ENCODE results near the gene AMD1. TPM values are rescaled to one million over a fixed set of nuclear protein-coding genes. Genes with fewer than 3 reads are reported as not detected.

The AMD1 gene
- total and polyA plus RNA-seq, 4 experiments from 2014 or later: 53.6 to 63.8 (median 62.7) TPM

DNA sequence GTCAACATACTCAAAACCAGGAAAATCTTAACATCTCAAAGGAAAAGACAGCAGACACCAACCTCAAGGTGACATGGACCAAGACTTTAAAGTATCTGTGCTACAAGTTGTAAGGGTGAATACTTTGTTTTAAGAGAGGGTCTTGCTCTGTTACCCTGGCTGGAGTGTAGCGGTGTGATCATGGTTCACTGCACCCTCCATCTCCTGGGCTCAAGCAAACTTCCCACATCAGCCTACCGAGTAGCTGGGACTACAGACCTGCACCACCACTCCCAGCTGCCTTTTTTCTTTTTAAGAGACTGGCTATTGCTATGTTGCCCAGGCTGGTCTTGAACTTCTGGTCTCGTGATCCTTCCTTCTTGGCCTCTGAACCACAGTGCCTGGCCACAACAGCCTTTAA, 9.7 kb downstream of the AMD1 start:
- no peaks in the 10 kb centered on the region for H3K9me3 Mint-ChIP-seq
- peak overlapping the region in 6 of 8 donors; percentile 3 to 61 (median 30) for H3K4me3 Mint-ChIP-seq
- H3K4me1 Mint-ChIP-seq: peaks cover 58 to 88% (median 73%) of the 10 kb centered on the region in 4 donors

DNA sequence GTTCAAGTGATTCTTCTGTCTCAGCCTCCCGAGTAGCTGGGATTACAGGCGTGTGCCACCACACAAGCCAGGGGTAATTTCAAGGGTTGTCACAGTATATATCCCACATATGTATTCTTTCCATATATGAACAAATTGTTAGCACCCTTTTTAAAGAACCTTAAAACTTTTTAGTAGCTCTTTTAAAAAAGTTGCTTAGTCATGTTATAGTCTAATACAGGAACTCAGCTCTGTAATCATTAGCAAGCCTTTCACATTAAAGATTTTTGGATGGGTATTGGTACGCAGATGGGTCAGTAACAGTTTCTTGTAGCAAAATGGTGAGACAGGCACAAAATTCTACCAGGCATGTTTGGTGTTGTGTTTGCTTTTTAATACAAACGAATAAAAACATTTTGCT, 10.9 kb downstream of the AMD1 start:
- Mint-ChIP-seq H3K4me3 (peak overlapping the region in 5 of 8 donors; percentile 20 to 60 (median 50)), H3K27ac (peak overlapping the region in 5 of 7 donors; percentile 22 to 74 (median 51)), H3K9me3 (no peaks in the 10 kb centered on the region), H3K27me3 (no peaks in the 10 kb centered on the region), H3K36me3 (peaks cover 11 to 26% of the 10 kb centered on the region in 2 donors), H3K4me1 (peaks cover 48 to 83% (median 66%) of the 10 kb centered on the region in 4 donors)
- POLR2A ChIA-PET (ENCODE audit: partially characterized antibody): interaction anchor here (1.2 to 4.2 kb wide), 2 partner anchors 11 to 70 kb away, joined by 3 to 43 read pairs; partner anchors contain the start of genes AMD1 and CDK19
- H3K36me3 ChIP-seq (ENCODE audit: insufficient read depth, low read length): peaks cover 3% of the 10 kb centered on the region
- peaks cover 77% of the 10 kb centered on the region for H3K4me1 ChIP-seq (ENCODE audit: insufficient read depth, low read length)
- H3K27ac ChIP-seq (ENCODE audit: low read depth, low read length): no peak overlapping the region
- H3K9me3 ChIP-seq (ENCODE audit: control insufficient read depth in 1 of 2, low read length in 2 of 2): no peaks in the 10 kb centered on the region
- H3K4me3 ChIP-seq (ENCODE audit: low read length in 2 of 2): no peak overlapping the region
- CTCF ChIA-PET (ENCODE audit: partially characterized antibody): interaction anchor here (0.7 to 1.7 kb wide), 4 partner anchors 9 to 204 kb away, joined by 3 to 9 read pairs (median 3); no protein-coding TSS in a partner anchor
- H3K27me3 ChIP-seq (ENCODE audit: insufficient read depth, low read length): no peaks in the 10 kb centered on the region
- intact Hi-C loops (cut with micrococcal nuclease): no loop called here
- no peak for DNase-seq

More for the DNA sequence above, 9.7 kb downstream of the AMD1 start:
- POLR2A ChIA-PET (ENCODE audit: partially characterized antibody): interaction anchor here (4.2 kb wide), 1 partner anchor 10 kb away, joined by 43 read pairs; the partner anchor contains the start of gene AMD1
- H3K4me3 ChIP-seq (ENCODE audit: low read length in 2 of 2): no peak overlapping the region
- intact Hi-C loops (cut with micrococcal nuclease): no loop called here
- H3K27ac ChIP-seq (ENCODE audit: low read depth, low read length): no peak overlapping the region
- no peaks in the 10 kb centered on the region for H3K27me3 Mint-ChIP-seq
- H3K4me1 ChIP-seq (ENCODE audit: insufficient read depth, low read length): peaks cover 84% of the 10 kb centered on the region
- no peaks in the 10 kb centered on the region for H3K27me3 ChIP-seq (ENCODE audit: insufficient read depth, low read length)
- no peaks in the 10 kb centered on the region for H3K36me3 ChIP-seq (ENCODE audit: insufficient read depth, low read length)
- CTCF ChIA-PET (ENCODE audit: partially characterized antibody): interaction anchor here (1.7 kb wide), 1 partner anchor 203 kb away, joined by 9 read pairs; no protein-coding TSS in a partner anchor
- DNase-seq: no peak
- no peaks in the 10 kb centered on the region for H3K9me3 ChIP-seq (ENCODE audit: control insufficient read depth in 1 of 2, low read length in 2 of 2)
- H3K27ac Mint-ChIP-seq: peak overlapping the region in 5 of 7 donors; percentile 5 to 63 (median 39)
- peaks cover 5 to 17% of the 10 kb centered on the region in 2 donors for H3K36me3 Mint-ChIP-seq

DNA sequence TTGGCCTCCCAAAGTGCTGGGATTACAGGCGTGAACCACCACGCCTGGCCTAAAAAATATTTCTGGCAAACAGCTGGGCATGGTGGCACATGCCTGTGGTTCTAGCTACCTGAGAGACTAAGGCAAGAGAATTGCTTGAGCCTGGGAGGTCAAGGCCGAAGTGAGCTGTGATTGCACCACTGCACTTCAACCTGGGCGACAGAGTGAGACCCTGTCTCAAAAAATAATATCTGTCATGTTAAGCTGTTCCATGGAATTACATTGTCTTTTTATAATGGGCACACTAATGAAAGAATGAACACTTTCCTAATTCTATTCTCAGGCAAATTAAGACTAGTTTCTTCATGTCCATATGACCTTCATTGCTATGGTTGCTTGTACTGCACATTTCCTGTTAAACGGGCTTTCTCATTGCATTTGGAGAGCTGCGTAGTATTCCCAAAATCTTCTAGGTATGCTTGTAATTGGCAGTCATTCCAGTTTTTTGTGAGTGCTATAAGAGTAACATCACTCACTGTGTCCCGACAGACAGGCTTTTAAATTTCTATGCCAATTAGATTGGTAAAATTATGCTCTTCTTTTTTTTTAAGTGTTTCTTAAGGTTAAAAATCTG, 12.1 kb downstream of the AMD1 start:
- Mint-ChIP-seq H3K9me3 (no peaks in the 10 kb centered on the region), H3K4me3 (peak overlapping the region in 6 of 8 donors; percentile 7 to 59 (median 26)), H3K4me1 (peaks cover 44 to 72% (median 58%) of the 10 kb centered on the region in 4 donors), H3K27ac (peak overlapping the region in 3 of 7 donors; percentile 57 to 72 (median 57)), H3K36me3 (peaks cover 18 to 36% of the 10 kb centered on the region in 2 donors), H3K27me3 (no peaks in the 10 kb centered on the region)
- ChIA-PET CTCF (ENCODE audit: partially characterized antibody) (interaction anchor here (1.3 to 2.1 kb wide), 4 partner anchors 7 to 204 kb away, joined by 3 to 8 read pairs (median 5); partner anchors contain the start of gene AMD1), POLR2A (ENCODE audit: partially characterized antibody) (interaction anchor here (1.2 to 4.2 kb wide), 3 partner anchors 12 to 72 kb away, joined by 4 to 43 read pairs (median 4); partner anchors contain the start of genes AMD1, CDK19 and GTF3C6)
- intact Hi-C loops (cut with micrococcal nuclease): no loop called here
- no peak for DNase-seq
- Histone ChIP-seq H3K27ac (ENCODE audit: low read depth, low read length) (no peak overlapping the region), H3K9me3 (ENCODE audit: control insufficient read depth in 1 of 2, low read length in 2 of 2) (no peaks in the 10 kb centered on the region), H3K4me3 (ENCODE audit: low read length in 2 of 2) (no peak overlapping the region), H3K36me3 (ENCODE audit: insufficient read depth, low read length) (peaks cover 6% of the 10 kb centered on the region), H3K4me1 (ENCODE audit: insufficient read depth, low read length) (peaks cover 66% of the 10 kb centered on the region), H3K27me3 (ENCODE audit: insufficient read depth, low read length) (no peaks in the 10 kb centered on the region)

DNA sequence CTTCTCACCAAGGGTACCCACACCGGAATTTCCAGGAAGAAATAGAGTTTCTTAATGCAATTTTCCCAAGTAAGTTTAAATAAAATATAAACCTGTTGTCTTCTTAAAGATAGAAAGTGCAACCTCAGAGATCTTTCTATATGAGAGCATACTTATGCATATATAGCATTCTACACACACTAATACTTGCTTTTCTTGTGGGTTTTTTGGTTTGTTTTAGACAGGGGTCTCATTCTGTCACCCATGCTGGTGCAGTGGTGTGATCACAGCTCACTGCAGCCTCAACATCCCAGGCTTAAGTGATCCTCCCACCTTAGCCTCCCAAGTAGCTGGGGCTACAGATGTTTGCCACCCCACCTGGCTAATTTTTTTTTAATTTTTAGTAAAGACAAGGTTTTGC, 15.7 kb downstream of the AMD1 start:
- H3K27me3 Mint-ChIP-seq: no peaks in the 10 kb centered on the region
- H3K4me3 Mint-ChIP-seq: no peak overlapping the region
- Histone ChIP-seq H3K27me3 (ENCODE audit: insufficient read depth, low read length) (no peaks in the 10 kb centered on the region), H3K9me3 (ENCODE audit: control insufficient read depth in 1 of 2, low read length in 2 of 2) (no peaks in the 10 kb centered on the region), H3K27ac (ENCODE audit: low read depth, low read length) (no peak overlapping the region), H3K36me3 (ENCODE audit: insufficient read depth, low read length) (peaks cover 30% of the 10 kb centered on the region), H3K4me3 (ENCODE audit: low read length in 2 of 2) (no peak overlapping the region), H3K4me1 (ENCODE audit: insufficient read depth, low read length) (peaks cover 30% of the 10 kb centered on the region)
- intact Hi-C loops (cut with micrococcal nuclease): no loop called here
- peaks cover 20 to 36% (median 28%) of the 10 kb centered on the region in 4 donors for H3K4me1 Mint-ChIP-seq
- no peak for DNase-seq
- no peak overlapping the region for H3K27ac Mint-ChIP-seq
- POLR2A ChIA-PET (ENCODE audit: partially characterized antibody): interaction anchor here (1.2 to 2.6 kb wide), 3 partner anchors 12 to 16 kb away, joined by 3 to 10 read pairs (median 4); partner anchors contain the start of gene AMD1
- CTCF ChIA-PET (ENCODE audit: partially characterized antibody): interaction anchor here (0.8 to 2.4 kb wide), 4 partner anchors 11 to 208 kb away, joined by 3 to 13 read pairs (median 5); no protein-coding TSS in a partner anchor
- no peaks in the 10 kb centered on the region for H3K9me3 Mint-ChIP-seq
- peaks cover 46 to 65% of the 10 kb centered on the region in 2 donors for H3K36me3 Mint-ChIP-seq

DNA sequence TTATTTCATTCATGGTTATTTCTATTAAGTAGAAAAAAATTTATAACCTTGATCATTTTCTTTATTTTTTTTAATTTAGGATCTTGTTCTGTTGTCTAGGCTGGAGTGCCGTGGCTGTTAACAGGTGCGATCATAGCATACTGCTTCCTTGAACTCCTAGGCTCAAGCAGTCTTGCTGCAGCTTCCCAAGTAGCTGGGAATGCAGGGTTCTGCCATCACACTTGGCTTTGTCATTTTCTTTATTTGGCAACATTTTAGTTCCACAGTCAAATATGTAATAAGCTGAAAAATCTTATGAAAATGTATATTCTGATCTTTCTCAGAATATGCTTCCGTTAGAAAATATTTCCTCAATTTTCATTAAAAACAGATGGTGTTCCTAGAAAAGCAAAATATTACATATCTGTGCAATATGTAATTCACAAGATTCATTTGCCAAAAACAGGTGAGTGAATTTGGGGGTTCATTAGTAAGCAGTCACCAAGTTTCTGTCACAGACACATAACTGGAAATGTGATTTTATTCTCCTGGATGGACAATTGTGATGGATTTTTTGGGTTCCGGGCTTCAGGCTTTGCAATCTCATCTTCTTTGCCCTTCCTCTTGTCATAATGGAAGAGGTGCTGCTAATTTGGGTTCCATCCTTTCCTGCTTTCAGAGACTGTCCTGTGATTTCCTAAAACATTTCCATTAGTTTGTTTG, 21.5 kb downstream of the AMD1 start:
- Mint-ChIP-seq H3K4me3 (no peak overlapping the region), H3K27ac (no peak overlapping the region), H3K4me1 (peaks cover 0 to 4% (median 3%) of the 10 kb centered on the region in 4 donors), H3K9me3 (peaks cover 0 to 2% (median 0%) of the 10 kb centered on the region in 8 donors), H3K36me3 (peaks cover 57 to 73% of the 10 kb centered on the region in 2 donors), H3K27me3 (no peaks in the 10 kb centered on the region)
- Histone ChIP-seq H3K9me3 (ENCODE audit: control insufficient read depth in 1 of 2, low read length in 2 of 2) (no peaks in the 10 kb centered on the region), H3K27me3 (ENCODE audit: insufficient read depth, low read length) (no peaks in the 10 kb centered on the region), H3K4me3 (ENCODE audit: low read length in 2 of 2) (no peak overlapping the region), H3K4me1 (ENCODE audit: insufficient read depth, low read length) (no peaks in the 10 kb centered on the region), H3K27ac (ENCODE audit: low read depth, low read length) (no peak overlapping the region), H3K36me3 (ENCODE audit: insufficient read depth, low read length) (peaks cover 42% of the 10 kb centered on the region)
- ChIA-PET CTCF (ENCODE audit: partially characterized antibody) (no interaction called here), POLR2A (ENCODE audit: partially characterized antibody) (no interaction called here)
- intact Hi-C loops (cut with micrococcal nuclease): no loop called here
- no peak for DNase-seq

DNA sequence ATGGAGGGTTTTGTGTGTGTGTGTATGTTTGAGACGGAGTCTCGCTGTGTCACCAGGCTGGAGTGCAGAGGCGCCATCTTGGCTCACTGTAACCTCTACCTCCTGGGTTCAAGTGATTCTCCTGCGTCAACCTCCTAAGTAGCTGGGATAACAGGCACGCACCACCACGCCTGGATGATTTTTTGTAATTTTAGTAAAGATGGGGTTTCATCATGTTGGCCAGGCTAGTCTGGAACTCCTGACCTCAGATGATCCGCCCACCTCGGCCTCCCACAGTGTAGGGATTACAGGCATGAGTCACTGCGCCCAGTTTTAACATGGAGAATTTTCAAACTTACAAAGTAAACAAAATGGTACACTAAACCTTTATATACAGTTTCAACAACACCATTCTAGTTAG, 22.8 kb downstream of the AMD1 start:
- Mint-ChIP-seq H3K9me3 (peaks cover 0 to 5% (median 0%) of the 10 kb centered on the region in 8 donors), H3K4me1 (peaks cover 0 to 4% (median 3%) of the 10 kb centered on the region in 4 donors), H3K27me3 (no peaks in the 10 kb centered on the region), H3K4me3 (no peak overlapping the region), H3K27ac (no peak overlapping the region), H3K36me3 (peaks cover 48 to 59% of the 10 kb centered on the region in 2 donors)
- Histone ChIP-seq H3K9me3 (ENCODE audit: control insufficient read depth in 1 of 2, low read length in 2 of 2) (no peaks in the 10 kb centered on the region), H3K27ac (ENCODE audit: low read depth, low read length) (no peak overlapping the region), H3K36me3 (ENCODE audit: insufficient read depth, low read length) (peaks cover 31% of the 10 kb centered on the region), H3K4me3 (ENCODE audit: low read length in 2 of 2) (no peak overlapping the region), H3K27me3 (ENCODE audit: insufficient read depth, low read length) (no peaks in the 10 kb centered on the region), H3K4me1 (ENCODE audit: insufficient read depth, low read length) (no peaks in the 10 kb centered on the region)
- CTCF ChIA-PET (ENCODE audit: partially characterized antibody): no interaction called here
- DNase-seq: no peak
- intact Hi-C loops (cut with micrococcal nuclease): no loop called here
- POLR2A ChIA-PET (ENCODE audit: partially characterized antibody): interaction anchor here (1.0 to 1.7 kb wide), 3 partner anchors 15 to 75 kb away, joined by 3 to 9 read pairs (median 3); partner anchors contain the start of gene AMD1

Data from CD4-positive, alpha-beta memory T cell (primary cell).